Fibroblast of skin of scalp (primary cell): ENCODE measurements around the gene LRRC47.

Source experiments
- DNase-seq: peaks from one replicate; pipeline ENCODE4 v3.0.0-alpha.2; 2013

Gene LRRC47

GRCh38 chr1:3785456-3786157 is 10.7 kb downstream of the LRRC47 start:
- no peak for DNase-seq

- DNase-seq: no peak
Observed at GRCh38 chr1:3785045-3785444, 11.3 kb downstream of the LRRC47 start.

GRCh38 chr1:3783651-3784474 is 12.4 kb downstream of the LRRC47 start:
- DNase-seq: no peak

DNA sequence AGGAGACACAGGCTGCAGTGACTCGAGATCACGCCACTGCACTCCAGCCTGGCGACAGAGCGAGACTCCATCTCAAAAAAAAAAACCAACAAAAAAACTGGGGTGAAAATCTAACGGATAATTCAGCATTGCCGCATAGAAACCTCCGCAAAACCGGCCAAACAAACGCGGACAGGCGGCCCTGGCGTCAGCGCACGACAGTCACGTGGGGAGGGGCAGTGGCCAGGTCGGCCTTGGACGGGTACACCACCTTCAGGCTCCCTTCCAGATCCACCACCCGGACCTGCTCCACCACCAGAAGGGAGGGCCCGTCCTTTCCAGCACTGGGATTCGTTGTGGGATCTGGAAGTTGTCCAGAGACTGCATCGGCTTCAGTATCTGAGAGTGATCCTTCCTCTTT is 15.4 kb downstream of the LRRC47 start:
- DNase-seq: no peak

- DNase-seq: no peak
Observed at GRCh38 chr1:3779912-3780416, 16.3 kb downstream of the LRRC47 start.

DNA sequence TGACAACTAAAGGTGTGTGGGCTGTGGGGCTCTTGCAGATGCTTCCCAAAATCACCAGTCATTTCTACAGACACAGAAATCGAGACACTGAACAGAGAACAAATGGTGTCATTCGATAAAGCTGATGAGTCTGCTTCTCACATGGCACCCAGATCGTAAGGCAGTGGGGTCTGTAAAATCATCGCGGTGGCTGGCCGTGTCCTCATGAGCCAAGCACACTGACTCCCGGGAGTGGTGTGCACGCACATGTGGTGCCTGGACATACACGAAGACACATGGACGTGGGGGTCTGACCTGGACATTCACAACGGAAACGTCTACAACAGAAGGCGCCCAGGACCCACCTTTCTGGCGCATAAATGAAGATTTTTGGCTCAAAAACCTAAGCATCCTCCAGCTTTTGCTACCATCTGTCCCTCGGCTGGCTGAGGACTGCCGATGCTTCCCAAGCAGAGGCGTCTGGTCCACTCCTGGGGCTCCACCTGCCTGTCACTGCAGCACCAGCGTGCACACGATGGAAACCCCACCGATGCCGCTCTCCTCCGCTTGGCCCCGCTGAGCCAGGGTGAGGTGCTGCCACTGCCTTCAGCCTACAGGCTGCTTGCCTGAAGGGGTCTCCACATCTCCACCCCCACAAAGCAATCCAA is 16.9 kb downstream of the LRRC47 start:
- DNase-seq: no peak

DNA sequence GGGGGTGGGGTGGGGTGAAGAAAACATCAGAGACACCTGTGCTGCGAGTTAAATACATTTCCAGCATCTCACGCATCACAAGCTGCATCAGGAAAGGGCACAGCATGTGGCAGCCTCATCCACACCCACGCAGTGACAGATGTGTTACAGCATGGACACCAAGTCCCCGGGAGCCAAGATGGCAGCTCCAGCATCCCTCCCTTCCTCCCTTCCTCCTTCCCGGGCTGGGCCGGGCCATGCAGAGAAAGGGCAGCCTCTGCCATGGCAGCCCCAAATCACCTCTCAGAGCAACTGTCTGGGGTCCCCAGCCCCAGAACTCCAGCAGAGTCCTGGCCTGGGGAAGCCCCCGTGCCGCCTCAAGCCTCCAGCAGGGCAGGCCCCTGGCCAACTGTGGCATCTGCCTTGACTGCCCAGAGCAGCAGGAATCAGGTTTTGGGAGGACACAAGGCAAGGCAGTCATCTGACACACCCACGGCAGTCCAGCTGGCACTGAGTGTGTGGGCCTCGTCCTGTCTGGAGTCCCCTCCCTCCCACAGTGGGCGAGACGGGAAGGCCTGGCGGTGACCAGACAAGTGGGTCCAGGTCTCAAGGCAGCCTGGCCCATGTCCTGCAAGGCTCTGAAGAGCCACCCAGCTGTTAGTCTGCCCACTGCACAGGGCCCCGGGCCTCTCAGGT is 17.6 kb downstream of the LRRC47 start:
- no peak for DNase-seq

GRCh38 chr1:3777647-3778589 is 18.4 kb downstream of the LRRC47 start:
- DNase-seq: no peak

DNA sequence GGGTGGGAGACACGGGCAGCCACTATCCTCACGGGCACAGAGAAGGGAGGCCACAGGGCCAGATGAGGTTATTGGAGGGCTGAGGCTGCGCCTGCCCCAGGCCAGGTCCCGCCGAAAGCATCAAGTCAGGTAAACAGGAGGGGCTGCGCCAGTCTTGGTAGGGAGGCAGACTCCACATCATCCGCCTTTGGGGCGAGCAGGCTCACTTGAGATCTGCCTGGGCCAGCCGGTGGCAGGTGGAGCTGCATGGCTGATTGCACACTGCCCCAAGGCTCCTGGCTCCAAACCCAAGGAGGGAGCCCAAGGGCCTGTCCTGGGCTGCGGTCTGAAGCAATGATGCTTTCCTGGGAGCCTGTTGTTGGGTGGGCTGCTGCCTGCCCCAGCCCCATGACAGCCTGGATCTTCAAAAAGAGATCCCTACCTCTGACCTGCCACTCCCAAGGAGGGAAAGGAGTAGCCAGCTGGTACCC is 19.2 kb downstream of the LRRC47 start:
- DNase-seq: no peak

DNA sequence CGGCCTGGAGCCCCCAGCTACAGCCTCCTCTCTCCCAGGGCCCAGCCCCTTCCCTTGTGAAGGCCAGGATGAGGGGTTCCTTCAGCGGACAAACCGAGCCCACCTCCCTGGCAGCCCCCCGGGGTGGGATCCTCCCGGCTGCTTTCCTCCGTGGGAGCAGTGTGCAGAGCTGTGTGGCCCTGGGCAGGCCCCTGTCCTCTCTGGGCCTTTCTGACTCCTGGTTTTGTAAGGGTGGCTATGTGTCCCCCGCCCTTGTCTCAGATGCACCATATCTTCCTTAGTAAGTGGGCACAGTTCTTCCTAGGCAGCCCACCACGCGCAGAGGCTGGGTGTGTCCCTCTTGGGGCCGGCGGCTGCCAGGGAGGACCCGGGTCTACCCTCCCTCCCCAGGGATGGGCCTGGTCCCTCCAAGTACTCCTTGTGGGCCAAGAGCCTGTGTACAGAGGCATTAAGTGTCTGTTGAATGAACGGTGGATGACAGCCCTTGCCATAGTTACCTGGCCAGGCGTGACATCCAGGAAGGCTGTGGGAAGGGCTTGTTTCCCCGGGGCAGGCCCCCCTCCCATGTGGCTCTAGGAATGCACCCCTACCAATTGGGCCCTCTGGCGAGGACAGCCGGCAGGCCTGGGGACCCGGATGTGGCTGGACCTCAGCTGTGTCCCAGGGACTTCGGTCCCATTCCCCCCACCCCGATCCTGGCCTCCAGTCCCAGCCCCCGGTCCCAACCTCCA is 19.9 kb downstream of the LRRC47 start:
- DNase-seq: no peak

DNA sequence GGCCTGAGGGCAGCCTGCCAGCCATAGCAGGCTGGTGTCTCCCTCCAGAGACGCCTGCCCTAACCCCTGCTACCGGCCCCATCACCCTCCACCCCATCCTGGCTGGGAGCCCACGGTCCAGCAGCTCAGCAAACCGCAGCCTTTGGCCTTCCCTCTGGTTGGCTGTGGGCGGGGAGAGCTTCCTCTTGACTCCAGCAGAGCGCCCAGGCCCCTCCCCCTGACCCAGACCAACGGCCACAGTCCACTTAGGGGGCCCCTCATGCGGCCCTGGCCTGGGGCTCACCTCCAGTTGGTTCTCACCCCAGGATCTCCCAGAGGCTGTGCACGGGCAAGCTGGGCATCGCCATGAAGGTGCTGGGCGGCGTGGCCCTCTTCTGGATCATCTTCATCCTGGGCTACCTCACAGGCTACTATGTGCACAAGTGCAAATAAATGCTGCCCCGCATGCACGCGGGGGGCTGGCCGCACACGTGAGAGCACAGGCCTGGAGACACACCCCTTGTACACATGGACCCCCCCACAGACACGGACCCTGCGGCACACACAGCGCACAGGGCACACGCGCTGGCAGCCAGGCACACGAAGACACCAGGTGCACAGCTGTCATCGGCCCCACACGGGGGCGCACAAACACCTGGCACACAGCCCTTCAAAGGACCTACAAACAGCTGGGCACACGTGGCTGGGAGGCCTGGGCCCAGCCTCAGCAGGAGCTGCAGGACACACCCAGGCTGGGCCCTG is 20.6 kb downstream of the LRRC47 start:
- DNase-seq: peak; percentile 42

- DNase-seq: no peak
Observed at GRCh38 chr1:3774946-3775489, 21.3 kb downstream of the LRRC47 start.

DNA sequence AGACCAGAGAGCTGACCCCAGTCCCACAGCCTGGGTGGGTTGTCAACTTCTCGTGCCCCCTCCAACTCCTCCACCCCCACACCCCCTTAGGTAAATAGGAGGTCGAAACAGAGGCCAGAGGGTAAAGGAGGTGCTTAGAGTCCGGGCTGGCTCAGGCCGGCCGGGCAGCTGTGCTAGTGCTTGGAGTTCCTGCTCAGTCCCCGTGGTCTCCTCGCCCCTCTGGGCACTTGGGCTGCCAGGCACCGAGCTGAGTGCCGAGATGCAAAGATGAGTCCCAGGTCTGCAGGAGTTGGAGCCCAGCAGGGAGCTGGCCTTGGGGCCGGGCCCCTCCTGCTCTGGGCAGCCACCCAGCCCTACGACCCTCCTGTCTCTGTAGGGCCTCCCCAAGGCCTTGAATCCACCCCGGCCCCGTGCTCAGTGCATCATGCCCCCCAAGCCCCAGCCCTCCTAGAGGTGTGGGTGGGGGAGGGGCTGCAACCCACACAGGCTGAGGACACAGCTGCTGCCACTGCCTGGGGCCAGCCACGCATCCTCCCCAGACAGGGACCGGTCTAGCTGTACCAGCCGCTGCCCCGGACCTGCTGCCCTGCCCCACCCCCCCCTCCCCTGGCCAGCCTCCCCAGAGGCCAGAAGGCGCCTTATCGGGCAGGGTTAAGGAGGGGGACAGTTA is 21.9 kb downstream of the LRRC47 start:
- DNase-seq: no peak

DNA sequence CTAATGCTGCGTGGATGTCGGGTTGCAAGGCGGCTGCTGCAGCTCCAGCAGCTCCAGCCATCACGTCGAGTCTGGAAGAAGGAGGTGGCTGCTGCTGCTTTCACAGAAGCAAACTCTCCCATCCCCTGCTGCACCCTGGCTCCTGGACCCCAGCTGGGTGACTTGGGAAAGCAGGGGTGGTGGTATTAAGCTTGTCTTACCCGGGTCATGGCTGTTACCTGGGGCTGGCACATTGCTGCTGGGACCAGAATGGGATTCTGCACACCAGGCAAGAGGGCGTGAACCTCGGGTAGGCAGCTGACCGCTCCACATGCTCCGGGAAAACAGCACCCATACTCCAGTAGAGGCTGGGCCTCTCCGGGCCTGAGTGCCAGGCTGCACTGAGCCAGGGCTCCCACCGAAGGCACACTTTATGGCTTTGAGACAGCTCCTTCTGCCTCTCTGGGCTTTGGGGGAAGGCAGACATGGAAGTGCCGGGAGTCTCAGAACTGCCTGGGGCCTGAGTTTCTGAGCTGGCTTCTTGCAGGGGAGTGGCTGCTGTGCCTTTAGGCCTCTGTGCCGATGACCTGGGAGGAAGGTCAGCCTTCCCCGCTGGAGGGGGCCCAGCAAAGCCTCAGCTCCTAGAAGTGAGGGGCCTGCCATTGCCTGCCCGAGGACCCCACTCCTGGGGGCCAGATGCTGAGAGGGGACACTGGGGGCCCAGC is 22.6 kb downstream of the LRRC47 start:
- no peak for DNase-seq

DNA sequence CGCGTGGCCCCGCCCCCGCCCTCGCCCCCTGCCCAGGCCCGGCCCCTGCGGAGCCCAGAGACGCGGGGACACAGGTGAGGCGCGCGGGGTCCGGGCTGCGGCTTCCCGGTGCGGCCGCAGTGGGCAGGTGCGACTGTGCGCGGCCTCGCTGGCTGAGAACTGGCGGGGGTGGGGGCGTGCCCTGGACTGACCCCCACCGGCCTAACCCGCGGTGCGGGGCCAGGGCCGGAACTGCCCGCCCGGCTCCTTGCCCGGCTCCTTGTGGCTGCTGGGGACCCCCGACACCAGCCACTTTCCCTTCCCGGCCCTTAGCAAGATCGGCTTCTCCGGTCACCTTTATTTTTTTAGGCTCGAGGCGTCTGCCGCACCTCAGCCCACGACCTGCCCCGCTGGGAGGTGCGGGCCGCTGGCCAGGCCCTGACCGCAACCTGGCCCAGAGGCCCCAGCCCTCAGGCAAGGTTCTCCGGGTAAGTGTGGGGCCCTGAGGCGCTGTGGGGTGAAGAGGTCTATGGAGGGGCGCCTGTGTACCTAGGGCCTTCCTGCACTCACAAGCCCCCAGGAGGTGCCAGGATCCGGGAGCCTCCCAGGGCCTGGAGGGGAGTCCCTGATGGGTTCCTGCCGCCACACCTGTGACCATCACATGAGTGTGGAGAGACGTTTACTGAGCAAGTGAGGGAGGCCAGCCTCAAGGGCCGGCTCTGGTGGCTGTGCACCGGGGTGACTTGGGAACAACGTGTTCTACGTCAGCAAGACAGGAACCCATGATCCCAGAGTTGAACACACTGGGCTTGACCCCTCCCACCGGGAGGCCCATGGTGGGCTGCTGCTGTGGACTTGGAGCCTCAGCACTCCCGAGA is 23.4 kb downstream of the LRRC47 start, which contains the start of gene SMIM1:
SMIM1 (plus strand) TSS at position 35 of the 857 bp plus-strand sequence. CDS start 2,625 bp downstream, outside the sequence.
- no peak for DNase-seq

GRCh38 chr1:3772027-3772714 is 24.1 kb downstream of the LRRC47 start:
- DNase-seq: peak; percentile 81
